A549 (cell line): ENCODE measurements around the gene ANGEL2. TPM values are rescaled to one million over a fixed set of nuclear protein-coding genes. Genes with fewer than 3 reads are reported as not detected.

ENCODE experiments used
- ATAC-seq, 2 experiments: fragments of 200-7000 bp in 1 of 2; fragments of >200 bp in 1 of 2; cut with Nextera tagmentation in 1 of 2; cut with Tn5 transposase in 1 of 2; 3 replicates each; pipeline versions ENCODE4 v1.8.0 to v1.9.1; 2018 to 2020; ENCODE audit warnings: mild to moderate bottlenecking in 1 of 2, moderate library complexity in 1 of 2
- CTCF ChIA-PET: fragments of 300-600 bp; sonication (Branson Sonifier 250); formaldehyde crosslinking; extraction: SDS; loops from one replicate; lab custom pipeline; 2021; ENCODE audit warnings: antibody characterized with exemption, inconsistent platforms; lab: Yijun Ruan, JAX
- POLR2A ChIA-PET: fragments of 350-600 bp; formaldehyde crosslinking; extraction: SDS; loops from one replicate; lab custom pipeline; 2021; ENCODE audit warnings: antibody characterized with exemption, inconsistent platforms; lab: Yijun Ruan, JAX
- DNase-seq, 2 experiments: peaks; one replicate each; pipeline versions ENCODE4 v3.0.0 to v3.0.0-alpha.2; 2011 to 2016; ENCODE audit warnings: low read depth in 1 of 2, low spot score in 1 of 2
- FAIRE-seq: peaks from 2 replicates; lab custom pipeline; 2011; peaks lifted over from hg19 to GRCh38; lab: Jason Lieb, UNC
- H3K27ac ChIP-seq, 2 experiments: fragments of >200 bp; sonication (Bioruptor Twin); formaldehyde crosslinking; 3 replicates each; pipeline ENCODE4 v1.5.1; 2016 to 2017
- H3K4me1 ChIP-seq: fragments of >200 bp; sonication (Bioruptor Twin); formaldehyde crosslinking; 3 replicates; pipeline ENCODE4 v1.6.1; 2016
- H3K4me2 ChIP-seq: fragments of >200 bp; sonication (Bioruptor Twin); formaldehyde crosslinking; 3 replicates; pipeline ENCODE4 v1.6.1; 2016
- H3K4me3 ChIP-seq: fragments of >200 bp; sonication (Bioruptor Twin); formaldehyde crosslinking; 3 replicates; pipeline ENCODE4 v1.5.1; 2016
- H3K9me3 ChIP-seq: fragments of >200 bp; sonication (Bioruptor Twin); formaldehyde crosslinking; 3 replicates; pipeline ENCODE4 v1.6.1; 2016
- CBX2 ChIP-seq: fragments of 200-600 bp; sonication (generic); IDR thresholded peaks from 2 replicates; pipeline ENCODE4 v1.6.1; 2016; ENCODE audit warnings: low read depth, mild to moderate bottlenecking, borderline replicate concordance
- CHD2 ChIP-seq: fragments of 150-350 bp; IDR thresholded peaks from 2 replicates; pipeline ENCODE4 v1.6.1; 2014; ENCODE audit warnings: low read length; ENCODE audit not compliant: partially characterized antibody
- CHD4 ChIP-seq: fragments of 200-600 bp; sonication (generic); IDR thresholded peaks from 2 replicates; pipeline ENCODE4 v1.6.1; 2016; ENCODE audit warnings: antibody characterized with exemption, mild to moderate bottlenecking, borderline replicate concordance
- EP300 ChIP-seq, 2 experiments: fragments of >200 bp; sonication (Bioruptor Twin); formaldehyde crosslinking; IDR thresholded peaks; 2 replicates in 1 of 2; 3 replicates in 1 of 2; pipeline ENCODE4 v1.6.1; 2016 to 2017
- FOSB ChIP-seq: fragments of 250-450 bp; sonication (Bioruptor Pico); IDR thresholded peaks from 2 replicates; pipeline ENCODE4 v1.5.0; 2020; ENCODE audit warnings: mild to moderate bottlenecking, moderate library complexity
- HEYL ChIP-seq: fragments of 250-450 bp; sonication (Bioruptor Pico); IDR thresholded peaks from 2 replicates; pipeline ENCODE4 v1.8.0; 2021; ENCODE audit warnings: mild to moderate bottlenecking, moderate library complexity
- HOXB13 ChIP-seq: fragments of 250-450 bp; sonication (Bioruptor Pico); IDR thresholded peaks from 2 replicates; pipeline ENCODE4 v1.5.0; 2020; ENCODE audit warnings: low read depth, mild to moderate bottlenecking, moderate library complexity
- KDM1A ChIP-seq: fragments of 200-600 bp; sonication (generic); IDR thresholded peaks from 2 replicates; pipeline ENCODE4 v1.6.1; 2016; ENCODE audit warnings: low read depth, mild to moderate bottlenecking
- MAZ ChIP-seq: fragments of 150-350 bp; IDR thresholded peaks from 2 replicates; pipeline ENCODE4 v1.6.1; 2014; ENCODE audit warnings: antibody characterized with exemption, low read depth, low read length, borderline replicate concordance
- NR3C1 ChIP-seq: fragments of >200 bp; sonication (Bioruptor Twin); formaldehyde crosslinking; IDR thresholded peaks from 3 replicates; pipeline ENCODE4 v1.6.1; 2017
- POLR2AphosphoS2 ChIP-seq: conservative IDR thresholded peaks from 2 replicates; pipeline ENCODE4 v1.6.1; 2012; ENCODE audit warnings: low read length, improper control_type of control experiment, inconsistent platforms
- RNF2 ChIP-seq: fragments of 200-600 bp; sonication (generic); IDR thresholded peaks from 2 replicates; pipeline ENCODE4 v1.6.1; 2016; ENCODE audit warnings: low read depth, mild to moderate bottlenecking, antibody characterized with exemption, moderate library complexity, borderline replicate concordance
- SMC3 ChIP-seq: fragments of >200 bp; sonication (Bioruptor Twin); formaldehyde crosslinking; IDR thresholded peaks from 3 replicates; pipeline ENCODE4 v1.6.1; 2018; ENCODE audit warnings: inconsistent platforms
- ZFP36 ChIP-seq: fragments of 450-650 bp; IDR thresholded peaks from 2 replicates; pipeline ENCODE4 v1.6.1; 2014; ENCODE audit warnings: borderline replicate concordance; ENCODE audit not compliant: partially characterized antibody
- WGBS: methylation state at CpG from one replicate; pipeline ENCODE4 v1.1.6; 2017; ENCODE audit errors: missing lambda C conversion rate; 5-methylcytosine and 5-hydroxymethylcytosine counted together
- polyA plus RNA-seq, 4 experiments: library from polyadenylated mRNA; depleted of rRNA in 3 of 4; stranded (reverse); fragments of >200 nt; fragmentation: RNase III in 1 of 4; extraction: RNeasy Plus Mini Kit Qiagen cat#74134 plus additional on column Dnase treatment in 1 of 4; gene quantifications; 2 replicates in 3 of 4; 3 replicates in 1 of 4; pipeline ENCODE4 v1.2.3, GENCODE V29; 2011 to 2017
- TF ChIP-seq, protein P1 (sequence below): fragments of 200-600 bp; sonication (generic); IDR thresholded peaks from 2 replicates; pipeline ENCODE4 v1.6.1; 2016; ENCODE audit warnings: antibody characterized with exemption, mild to moderate bottlenecking, moderate library complexity
- TF ChIP-seq, protein P2 (sequence below): fragments of 450-650 bp; IDR thresholded peaks from 2 replicates; pipeline ENCODE4 v1.6.1; 2014; ENCODE audit warnings: antibody characterized with exemption
- TF ChIP-seq, protein P3 (sequence below): IDR thresholded peaks from 2 replicates; pipeline ENCODE4 v1.6.1; 2012

The ANGEL2 gene
- polyA plus RNA-seq, 2 of the 4 experiments (the other 2 are of a cell fraction): 20.4 to 38.9 TPM

DNA sequence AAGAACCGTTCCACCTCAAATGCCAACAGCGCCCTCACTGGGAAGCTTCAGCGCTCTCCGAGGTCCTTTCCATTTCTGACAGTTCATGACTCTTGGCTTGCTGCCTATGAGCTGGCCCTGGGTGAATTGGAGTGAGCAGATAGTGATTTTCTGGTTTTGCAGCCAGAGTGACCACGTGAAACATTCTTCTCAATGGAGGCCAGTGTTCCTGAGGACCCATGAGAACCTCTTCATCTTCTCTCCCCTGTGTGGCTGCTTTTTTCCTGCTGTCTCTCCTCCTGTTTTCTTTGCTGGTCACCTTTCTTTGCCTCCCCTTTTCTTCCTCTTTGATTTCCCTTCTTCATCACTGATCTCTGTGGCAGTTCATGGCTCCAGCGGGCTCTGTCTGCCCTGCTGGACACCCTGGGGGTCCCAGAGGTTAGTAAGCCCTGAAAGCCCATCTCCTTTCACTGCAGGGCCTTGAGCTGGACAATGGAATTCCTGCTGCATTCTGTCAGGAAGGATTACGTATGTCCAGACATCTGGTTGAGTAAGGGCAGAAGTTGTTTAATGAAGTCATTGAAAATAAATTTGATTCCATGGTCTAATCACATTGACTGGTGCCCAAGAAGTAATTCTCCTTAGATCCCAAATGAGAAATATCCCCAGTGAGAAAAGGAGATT is 35.4 kb downstream of the ANGEL2 start:
- Histone ChIP-seq H3K9me3 (no peaks in the 10 kb centered on the region), H3K4me3 (no peak overlapping the region)
- no peak for DNase-seq
- TF ChIP-seq, protein P1, sequence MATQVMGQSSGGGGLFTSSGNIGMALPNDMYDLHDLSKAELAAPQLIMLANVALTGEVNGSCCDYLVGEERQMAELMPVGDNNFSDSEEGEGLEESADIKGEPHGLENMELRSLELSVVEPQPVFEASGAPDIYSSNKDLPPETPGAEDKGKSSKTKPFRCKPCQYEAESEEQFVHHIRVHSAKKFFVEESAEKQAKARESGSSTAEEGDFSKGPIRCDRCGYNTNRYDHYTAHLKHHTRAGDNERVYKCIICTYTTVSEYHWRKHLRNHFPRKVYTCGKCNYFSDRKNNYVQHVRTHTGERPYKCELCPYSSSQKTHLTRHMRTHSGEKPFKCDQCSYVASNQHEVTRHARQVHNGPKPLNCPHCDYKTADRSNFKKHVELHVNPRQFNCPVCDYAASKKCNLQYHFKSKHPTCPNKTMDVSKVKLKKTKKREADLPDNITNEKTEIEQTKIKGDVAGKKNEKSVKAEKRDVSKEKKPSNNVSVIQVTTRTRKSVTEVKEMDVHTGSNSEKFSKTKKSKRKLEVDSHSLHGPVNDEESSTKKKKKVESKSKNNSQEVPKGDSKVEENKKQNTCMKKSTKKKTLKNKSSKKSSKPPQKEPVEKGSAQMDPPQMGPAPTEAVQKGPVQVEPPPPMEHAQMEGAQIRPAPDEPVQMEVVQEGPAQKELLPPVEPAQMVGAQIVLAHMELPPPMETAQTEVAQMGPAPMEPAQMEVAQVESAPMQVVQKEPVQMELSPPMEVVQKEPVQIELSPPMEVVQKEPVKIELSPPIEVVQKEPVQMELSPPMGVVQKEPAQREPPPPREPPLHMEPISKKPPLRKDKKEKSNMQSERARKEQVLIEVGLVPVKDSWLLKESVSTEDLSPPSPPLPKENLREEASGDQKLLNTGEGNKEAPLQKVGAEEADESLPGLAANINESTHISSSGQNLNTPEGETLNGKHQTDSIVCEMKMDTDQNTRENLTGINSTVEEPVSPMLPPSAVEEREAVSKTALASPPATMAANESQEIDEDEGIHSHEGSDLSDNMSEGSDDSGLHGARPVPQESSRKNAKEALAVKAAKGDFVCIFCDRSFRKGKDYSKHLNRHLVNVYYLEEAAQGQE: peak; percentile 40; the same call in 1 of the 2 replicates
- TF ChIP-seq CHD4 (no peak), FOSB (CRISPR knock-in tag) (no peak), ZFP36 (no peak)
- TF ChIP-seq, all 56 proteins: peak for 1
- POLR2A ChIA-PET: no interaction called here
- ATAC-seq (no peak), FAIRE-seq (no peak)
- peak overlapping the region; percentile 38; the same call in 1 of the 3 replicates for H3K4me2 ChIP-seq
- H3K27ac ChIP-seq: peak overlapping the region; percentile 49 to 66; a peak in 5 of 6 replicates
- CTCF ChIA-PET: interaction anchor here (0.5 to 5.0 kb wide), 5 partner anchors 13 to 315 kb away, joined by 3 to 27 read pairs (median 7); no protein-coding TSS in a partner anchor
- WGBS: 77% methylated on average over 7 of the region's 7 CpGs
- peaks cover 27% of the 10 kb centered on the region for H3K4me1 ChIP-seq

DNA sequence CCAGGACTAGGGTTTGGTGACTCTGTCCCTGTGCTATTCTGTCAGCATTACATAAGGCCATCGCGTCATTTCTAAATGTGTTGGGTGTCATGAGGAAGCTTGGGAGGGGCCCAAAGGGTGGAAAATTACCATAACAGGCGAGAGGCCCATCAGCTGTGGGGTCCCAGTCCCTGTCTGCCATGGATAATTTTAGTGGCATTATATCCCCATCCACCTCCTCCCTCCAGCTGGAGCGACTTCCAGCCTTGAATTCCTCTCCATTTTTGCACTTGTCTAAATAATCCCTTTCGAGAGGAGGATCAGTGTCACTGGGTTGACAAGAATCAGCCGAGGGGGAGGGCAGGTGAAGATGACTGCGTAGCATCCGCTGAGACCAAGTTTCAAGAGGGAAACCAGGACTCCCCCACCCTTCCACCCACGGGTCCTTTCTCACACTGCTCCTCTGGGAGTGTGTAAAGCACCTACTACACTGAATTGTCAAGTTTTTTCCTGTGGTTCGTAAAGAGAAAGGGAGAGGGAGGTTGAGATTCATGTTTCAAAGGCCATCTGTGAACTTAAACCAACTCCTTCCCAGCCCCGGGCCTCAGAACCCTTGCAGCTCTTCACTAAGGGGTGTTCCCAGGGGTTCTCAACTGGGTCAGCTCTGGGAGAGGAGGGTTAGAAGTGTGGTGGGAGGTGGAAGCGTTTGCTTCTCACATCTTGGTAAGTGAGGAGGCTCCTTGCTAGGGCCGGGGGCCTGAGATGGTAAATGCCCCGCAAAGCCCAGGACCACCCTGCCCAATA is 36.1 kb downstream of the ANGEL2 start:
- no peak for ATAC-seq
- TF ChIP-seq CHD2: no peak
- TF ChIP-seq SMC3: no peak
- TF ChIP-seq, protein P1: no peak
- no peak for TF ChIP-seq POLR2AphosphoS2
- ChIA-PET CTCF (interaction anchor here (1.1 to 5.0 kb wide), 4 partner anchors 12 to 314 kb away, joined by 3 to 27 read pairs (median 9); no protein-coding TSS in a partner anchor), POLR2A (no interaction called here)
- WGBS: 82% methylated on average over 14 of the region's 14 CpGs
- no peak for DNase-seq
- Histone ChIP-seq H3K4me3 (no peak overlapping the region), H3K27ac (peak overlapping the region in 1 of 2 experiments; percentile 66; a peak in 1 of 6 replicates), H3K4me2 (no peak overlapping the region), H3K9me3 (no peaks in the 10 kb centered on the region), H3K4me1 (peaks cover 27% of the 10 kb centered on the region)
- no peak for FAIRE-seq

DNA sequence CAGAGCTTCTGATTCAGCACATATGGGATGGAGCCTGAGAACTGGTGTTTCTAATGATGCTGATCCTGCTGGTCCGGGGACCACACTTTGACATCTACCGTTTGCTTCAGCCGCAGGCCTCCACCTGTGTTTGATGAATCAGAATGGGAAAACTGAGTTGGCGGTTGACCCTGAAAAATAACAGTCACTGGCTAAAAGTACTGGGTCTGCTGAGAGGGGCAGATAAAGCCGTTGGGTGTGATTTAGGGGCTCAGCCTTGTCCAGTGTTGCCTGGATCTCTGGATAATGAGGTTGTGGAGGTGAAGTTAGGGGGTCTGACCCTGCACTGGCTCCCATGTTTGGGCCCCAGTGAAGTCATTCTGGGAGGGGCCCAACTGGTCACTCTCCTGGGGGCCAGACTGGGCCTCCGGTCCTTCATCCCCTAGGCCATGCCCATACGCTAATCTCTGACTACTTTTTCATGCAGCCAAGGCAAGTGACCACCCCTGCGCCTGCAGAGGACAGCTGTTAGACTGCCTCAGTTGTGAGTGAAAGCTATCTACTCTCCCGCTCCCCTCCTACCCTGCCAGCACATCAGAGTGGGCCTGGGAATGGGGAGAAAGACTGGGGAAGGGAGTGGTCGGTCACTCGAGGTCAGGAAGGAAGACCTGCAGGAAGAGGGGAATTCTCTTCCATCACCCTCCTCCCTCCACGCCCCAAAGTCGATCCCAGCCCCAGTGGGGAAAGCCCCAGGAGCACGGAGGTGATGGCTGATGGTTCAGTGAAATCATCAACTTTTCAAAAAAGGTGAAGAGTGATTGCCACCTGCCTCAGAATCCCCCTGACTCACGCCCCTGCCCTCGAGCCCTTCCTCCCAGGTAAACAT is 37.7 kb downstream of the ANGEL2 start:
- no peak for FAIRE-seq
- H3K4me2 ChIP-seq: no peak overlapping the region
- CTCF ChIA-PET: interaction anchor here (5.0 kb wide), 1 partner anchor 10 kb away, joined by 27 read pairs; no protein-coding TSS in a partner anchor
- TF ChIP-seq HOXB13 (CRISPR knock-in tag) (no peak), MAZ (no peak), CBX2 (no peak), EP300 (IDR thresholded peaks at IDR 0.05) (no peak), SMC3 (no peak), NR3C1 (no peak), CHD4 (no peak), RNF2 (no peak), KDM1A (no peak), HEYL (CRISPR knock-in tag) (no peak)
- TF ChIP-seq, protein P2, sequence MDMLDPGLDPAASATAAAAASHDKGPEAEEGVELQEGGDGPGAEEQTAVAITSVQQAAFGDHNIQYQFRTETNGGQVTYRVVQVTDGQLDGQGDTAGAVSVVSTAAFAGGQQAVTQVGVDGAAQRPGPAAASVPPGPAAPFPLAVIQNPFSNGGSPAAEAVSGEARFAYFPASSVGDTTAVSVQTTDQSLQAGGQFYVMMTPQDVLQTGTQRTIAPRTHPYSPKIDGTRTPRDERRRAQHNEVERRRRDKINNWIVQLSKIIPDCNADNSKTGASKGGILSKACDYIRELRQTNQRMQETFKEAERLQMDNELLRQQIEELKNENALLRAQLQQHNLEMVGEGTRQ: no peak
- TF ChIP-seq, protein P3, sequence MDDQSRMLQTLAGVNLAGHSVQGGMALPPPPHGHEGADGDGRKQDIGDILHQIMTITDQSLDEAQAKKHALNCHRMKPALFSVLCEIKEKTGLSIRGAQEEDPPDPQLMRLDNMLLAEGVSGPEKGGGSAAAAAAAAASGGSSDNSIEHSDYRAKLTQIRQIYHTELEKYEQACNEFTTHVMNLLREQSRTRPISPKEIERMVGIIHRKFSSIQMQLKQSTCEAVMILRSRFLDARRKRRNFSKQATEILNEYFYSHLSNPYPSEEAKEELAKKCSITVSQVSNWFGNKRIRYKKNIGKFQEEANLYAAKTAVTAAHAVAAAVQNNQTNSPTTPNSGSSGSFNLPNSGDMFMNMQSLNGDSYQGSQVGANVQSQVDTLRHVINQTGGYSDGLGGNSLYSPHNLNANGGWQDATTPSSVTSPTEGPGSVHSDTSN: no peak

More for the DNA sequence above, 37.7 kb downstream of the ANGEL2 start:
- Histone ChIP-seq H3K4me3 (no peak overlapping the region), H3K4me1 (peaks cover 27% of the 10 kb centered on the region), H3K9me3 (no peaks in the 10 kb centered on the region), H3K27ac (no peak overlapping the region)
- POLR2A ChIA-PET: no interaction called here
- no peak; a peak in 1 of 6 replicates for ATAC-seq
- 74% methylated on average over 16 of the region's 16 CpGs for WGBS
- no peak for DNase-seq
